HG03159 (cell line): ENCODE data around the gene LTB.
A peak's percentile ranks its signal among the peaks of the same experiment; 100 is the strongest.

Experiments
- ATAC-seq: cut with Tn5 transposase; IDR thresholded peaks from one replicate; pipeline ENCODE4 v1.9.1; 2021; ENCODE audit warnings: mild to moderate bottlenecking, moderate library complexity; ENCODE audit not compliant: unreplicated experiment

LTB gene

DNA sequence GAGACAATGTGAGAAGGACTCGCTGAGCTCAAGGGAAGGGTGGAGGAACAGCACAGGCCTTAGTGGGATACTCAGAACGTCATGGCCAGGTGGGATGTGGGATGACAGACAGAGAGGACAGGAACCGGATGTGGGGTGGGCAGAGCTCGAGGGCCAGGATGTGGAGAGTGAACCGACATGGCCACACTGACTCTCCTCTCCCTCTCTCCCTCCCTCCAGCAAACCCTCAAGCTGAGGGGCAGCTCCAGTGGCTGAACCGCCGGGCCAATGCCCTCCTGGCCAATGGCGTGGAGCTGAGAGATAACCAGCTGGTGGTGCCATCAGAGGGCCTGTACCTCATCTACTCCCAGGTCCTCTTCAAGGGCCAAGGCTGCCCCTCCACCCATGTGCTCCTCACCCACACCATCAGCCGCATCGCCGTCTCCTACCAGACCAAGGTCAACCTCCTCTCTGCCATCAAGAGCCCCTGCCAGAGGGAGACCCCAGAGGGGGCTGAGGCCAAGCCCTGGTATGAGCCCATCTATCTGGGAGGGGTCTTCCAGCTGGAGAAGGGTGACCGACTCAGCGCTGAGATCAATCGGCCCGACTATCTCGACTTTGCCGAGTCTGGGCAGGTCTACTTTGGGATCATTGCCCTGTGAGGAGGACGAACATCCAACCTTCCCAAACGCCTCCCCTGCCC is 5.2 kb downstream of the LTB start:
- ATAC-seq: no peak

GRCh38 chr6:31575952-31576685 is 6.1 kb downstream of the LTB start:
- no peak for ATAC-seq

DNA sequence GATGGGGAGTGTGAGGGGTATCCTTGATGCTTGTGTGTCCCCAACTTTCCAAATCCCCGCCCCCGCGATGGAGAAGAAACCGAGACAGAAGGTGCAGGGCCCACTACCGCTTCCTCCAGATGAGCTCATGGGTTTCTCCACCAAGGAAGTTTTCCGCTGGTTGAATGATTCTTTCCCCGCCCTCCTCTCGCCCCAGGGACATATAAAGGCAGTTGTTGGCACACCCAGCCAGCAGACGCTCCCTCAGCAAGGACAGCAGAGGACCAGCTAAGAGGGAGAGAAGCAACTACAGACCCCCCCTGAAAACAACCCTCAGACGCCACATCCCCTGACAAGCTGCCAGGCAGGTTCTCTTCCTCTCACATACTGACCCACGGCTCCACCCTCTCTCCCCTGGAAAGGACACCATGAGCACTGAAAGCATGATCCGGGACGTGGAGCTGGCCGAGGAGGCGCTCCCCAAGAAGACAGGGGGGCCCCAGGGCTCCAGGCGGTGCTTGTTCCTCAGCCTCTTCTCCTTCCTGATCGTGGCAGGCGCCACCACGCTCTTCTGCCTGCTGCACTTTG is 6.8 kb downstream of the LTB start, which contains the start of gene TNF:
Gene TNF (plus strand): TSS at position 231 of the 567 bp plus-strand sequence. CDS start 177 bp downstream, at position 408.
- ATAC-seq: no peak

DNA sequence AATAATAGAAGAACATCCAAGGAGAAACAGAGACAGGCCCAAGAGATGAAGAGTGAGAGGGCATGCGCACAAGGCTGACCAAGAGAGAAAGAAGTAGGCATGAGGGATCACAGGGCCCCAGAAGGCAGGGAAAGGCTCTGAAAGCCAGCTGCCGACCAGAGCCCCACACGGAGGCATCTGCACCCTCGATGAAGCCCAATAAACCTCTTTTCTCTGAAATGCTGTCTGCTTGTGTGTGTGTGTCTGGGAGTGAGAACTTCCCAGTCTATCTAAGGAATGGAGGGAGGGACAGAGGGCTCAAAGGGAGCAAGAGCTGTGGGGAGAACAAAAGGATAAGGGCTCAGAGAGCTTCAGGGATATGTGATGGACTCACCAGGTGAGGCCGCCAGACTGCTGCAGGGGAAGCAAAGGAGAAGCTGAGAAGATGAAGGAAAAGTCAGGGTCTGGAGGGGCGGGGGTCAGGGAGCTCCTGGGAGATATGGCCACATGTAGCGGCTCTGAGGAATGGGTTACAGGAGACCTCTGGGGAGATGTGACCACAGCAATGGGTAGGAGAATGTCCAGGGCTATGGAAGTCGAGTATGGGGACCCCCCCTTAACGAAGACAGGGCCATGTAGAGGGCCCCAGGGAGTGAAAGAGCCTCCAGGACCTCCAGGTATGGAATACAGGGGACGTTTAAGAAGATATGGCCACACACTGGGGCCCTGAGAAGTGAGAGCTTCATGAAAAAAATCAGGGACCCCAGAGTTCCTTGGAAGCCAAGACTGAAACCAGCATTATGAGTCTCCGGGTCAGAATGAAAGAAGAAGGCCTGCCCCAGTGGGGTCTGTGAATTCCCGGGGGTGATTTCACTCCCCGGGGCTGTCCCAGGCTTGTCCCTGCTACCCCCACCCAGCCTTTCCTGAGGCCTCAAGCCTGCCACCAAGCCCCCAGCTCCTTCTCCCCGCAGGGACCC is 7.8 kb downstream of the LTB start:
- no peak for ATAC-seq

- ATAC-seq: no peak
Observed at GRCh38 chr6:31573239-31574105, 8.8 kb downstream of the LTB start.

GRCh38 chr6:31572041-31572911 is 9.9 kb downstream of the LTB start, which contains the start of gene LTA:
Gene LTA, plus strand, starts transcription at chr6:31572289. Its CDS starts 454 bp downstream, at chr6:31572743.
- ATAC-seq: peak; percentile 37

DNA sequence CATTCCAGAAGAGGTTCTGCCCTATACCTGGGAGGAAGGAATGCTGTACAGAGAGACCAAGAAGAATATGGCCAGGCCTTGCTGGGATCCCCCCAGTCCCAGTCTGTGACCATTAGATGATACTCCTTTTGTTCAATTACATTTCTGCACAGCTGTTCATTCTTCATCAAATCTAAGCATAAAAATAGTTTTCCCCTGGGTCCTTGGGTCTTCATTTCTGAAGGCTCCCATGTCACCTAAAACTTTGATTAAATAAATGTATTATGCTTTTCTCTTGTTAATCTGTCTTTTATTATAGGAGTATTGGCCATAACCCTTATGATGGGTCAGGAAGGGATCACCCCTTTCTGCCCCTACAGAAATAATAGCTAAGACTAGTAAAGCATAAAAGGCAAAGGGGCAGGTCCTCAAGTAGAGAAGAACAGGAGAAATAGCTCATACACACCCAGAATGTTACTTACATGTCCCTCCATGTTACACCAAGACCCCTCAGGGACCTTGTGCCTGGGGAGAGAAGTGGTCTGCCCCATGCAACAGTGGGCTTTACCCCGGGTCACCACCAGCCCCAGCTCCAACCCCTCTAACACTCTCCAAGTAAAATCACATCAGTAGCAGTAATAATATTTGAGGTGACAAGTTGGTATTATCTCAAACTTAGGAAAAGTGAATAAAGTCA is 12.2 kb downstream of the LTB start:
- ATAC-seq: no peak

GRCh38 chr6:31568537-31568961 is 13.7 kb downstream of the LTB start:
- peak; percentile 70 for ATAC-seq

GRCh38 chr6:31567531-31568370 is 14.5 kb downstream of the LTB start:
- ATAC-seq: no peak

- ATAC-seq: no peak
Observed at GRCh38 chr6:31560697-31561058, 21.5 kb downstream of the LTB start.

DNA sequence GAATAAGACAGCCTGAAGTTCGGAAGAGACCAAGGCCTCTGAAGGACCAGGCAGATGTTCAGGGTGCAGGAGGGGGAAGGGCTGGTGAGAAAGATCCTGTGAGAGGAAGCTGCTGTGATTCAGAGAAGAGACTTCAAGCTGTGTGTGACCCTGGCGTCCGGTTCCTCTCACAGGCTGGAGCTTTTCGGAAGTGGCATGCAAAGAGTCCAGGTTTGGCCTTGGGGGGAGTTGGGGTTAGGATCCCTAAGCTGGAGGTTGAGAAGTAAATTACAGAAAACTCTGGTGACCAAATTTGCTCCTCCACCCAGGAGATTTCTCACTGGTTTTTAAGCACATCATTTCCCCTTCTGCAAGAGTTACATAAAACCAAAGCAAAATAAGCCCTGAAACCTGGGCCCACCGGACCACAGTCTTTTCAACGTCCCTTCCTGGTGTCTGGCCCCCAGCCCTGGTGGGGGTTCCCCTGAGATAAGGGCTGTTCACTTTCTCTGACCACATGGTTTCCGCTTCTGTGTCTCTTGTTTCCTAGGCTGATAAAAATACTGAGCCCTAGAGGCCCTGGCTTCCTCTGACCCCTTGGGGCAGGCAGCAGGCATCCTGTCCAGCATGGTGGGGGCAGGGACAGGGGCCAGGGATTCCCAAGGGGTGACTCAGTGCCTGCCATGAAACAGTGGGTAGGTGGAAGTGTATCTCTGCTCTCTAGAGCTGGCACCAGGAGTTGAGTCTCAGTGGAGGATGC is 22.1 kb downstream of the LTB start:
- ATAC-seq: peak; percentile 67

DNA sequence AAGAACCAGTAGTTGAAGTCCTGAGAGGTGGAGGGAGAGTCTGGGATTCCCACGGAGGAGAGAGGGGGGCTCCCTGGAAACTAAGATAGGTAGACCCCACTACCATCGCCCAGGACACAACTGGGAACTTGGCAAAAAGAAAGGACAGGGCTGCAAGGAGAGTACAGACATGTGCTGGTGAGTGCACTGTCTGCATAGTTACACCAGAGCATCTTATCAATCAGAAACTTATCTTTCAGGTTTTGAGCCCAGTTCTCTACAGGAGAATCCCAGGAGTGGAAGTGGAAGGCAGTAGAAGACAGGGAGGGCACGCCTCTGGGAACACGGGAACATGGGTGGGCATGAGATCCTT is 22.6 kb downstream of the LTB start:
- no peak for ATAC-seq

DNA sequence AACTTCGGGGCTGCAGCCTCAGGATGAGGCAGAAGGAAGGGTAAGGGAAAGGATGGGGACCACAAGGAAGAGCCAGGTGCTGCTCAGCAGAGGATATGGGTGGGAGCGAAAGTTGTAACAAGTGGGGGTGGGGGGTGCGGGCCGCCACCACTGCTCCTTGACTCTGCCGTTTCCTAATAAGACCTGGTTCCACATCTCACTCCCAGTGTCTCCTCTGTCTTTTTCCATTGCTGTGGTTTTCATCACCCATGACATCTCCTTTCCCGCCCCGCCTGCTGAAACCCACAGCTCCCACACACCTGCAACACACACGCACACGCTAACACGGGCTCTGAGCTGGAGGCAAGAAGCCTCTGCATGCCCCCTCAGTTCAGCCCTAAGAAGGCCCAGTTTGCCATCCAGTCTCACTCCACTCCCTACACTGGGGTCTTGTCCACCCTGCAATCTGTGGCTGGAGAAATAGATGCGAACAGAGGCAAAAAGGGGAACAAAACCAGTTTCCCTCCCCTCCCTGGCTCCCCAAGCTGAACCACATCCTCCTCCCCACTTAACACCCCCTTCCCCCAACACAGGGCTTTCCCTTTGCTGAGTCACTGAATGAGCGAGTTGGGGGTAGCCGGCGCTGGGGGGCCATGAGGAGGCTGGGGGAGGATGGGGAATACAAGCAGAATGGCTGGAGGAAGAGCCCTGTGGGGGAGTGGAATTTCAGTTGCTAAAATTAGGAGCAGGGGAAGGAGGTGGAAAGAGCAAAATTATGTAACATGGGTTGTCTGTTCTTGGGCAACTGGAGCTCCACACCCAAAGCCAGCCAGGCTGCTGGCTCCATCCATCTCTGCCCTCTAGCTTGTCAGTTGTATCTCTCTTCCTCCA is 23.4 kb downstream of the LTB start:
- ATAC-seq: no peak

- ATAC-seq: no peak
Observed at GRCh38 chr6:31558318-31558625, 24.0 kb downstream of the LTB start.

- ATAC-seq: no peak
Observed at GRCh38 chr6:31557443-31558317, 24.5 kb downstream of the LTB start.
